NB4 (cell line): Measurements from ENCODE around the gene RBM34.
A peak's percentile ranks its signal among the peaks of the same experiment; 100 is the strongest.
"Not testable (repeated sequence)": the region's sequence is repeated elsewhere in the genome, so short reads cannot be mapped to it uniquely, and the experiment has no call there.

Experiments
- DNase-seq: peaks from one replicate; pipeline ENCODE4 v3.0.0; 2010; ENCODE audit warnings: low read depth
- H3K4me3 ChIP-seq: one replicate; pipeline ENCODE4 v1.5.1; 2011; ENCODE audit warnings: mild to moderate bottlenecking, low read depth, low read length, moderate library complexity
- MYC ChIP-seq: IDR thresholded peaks from 2 replicates; pipeline ENCODE4 v1.6.1; 2011; ENCODE audit warnings: low read depth, low read length
- POLR2A ChIP-seq: IDR thresholded peaks from 2 replicates; pipeline ENCODE4 v1.6.1; 2011; ENCODE audit warnings: mild to moderate bottlenecking; ENCODE audit not compliant: insufficient read length; ENCODE audit errors: extremely low read depth
- TF ChIP-seq, protein P1 (sequence below): IDR thresholded peaks from one replicate; pipeline ENCODE4 v1.5.1; 2012; ENCODE audit warnings: low read depth, low read length
- TF ChIP-seq, protein P2 (sequence below): IDR thresholded peaks from 2 replicates; pipeline ENCODE4 v1.6.1; 2011; ENCODE audit warnings: low read depth, low read length

RBM34 gene

DNA sequence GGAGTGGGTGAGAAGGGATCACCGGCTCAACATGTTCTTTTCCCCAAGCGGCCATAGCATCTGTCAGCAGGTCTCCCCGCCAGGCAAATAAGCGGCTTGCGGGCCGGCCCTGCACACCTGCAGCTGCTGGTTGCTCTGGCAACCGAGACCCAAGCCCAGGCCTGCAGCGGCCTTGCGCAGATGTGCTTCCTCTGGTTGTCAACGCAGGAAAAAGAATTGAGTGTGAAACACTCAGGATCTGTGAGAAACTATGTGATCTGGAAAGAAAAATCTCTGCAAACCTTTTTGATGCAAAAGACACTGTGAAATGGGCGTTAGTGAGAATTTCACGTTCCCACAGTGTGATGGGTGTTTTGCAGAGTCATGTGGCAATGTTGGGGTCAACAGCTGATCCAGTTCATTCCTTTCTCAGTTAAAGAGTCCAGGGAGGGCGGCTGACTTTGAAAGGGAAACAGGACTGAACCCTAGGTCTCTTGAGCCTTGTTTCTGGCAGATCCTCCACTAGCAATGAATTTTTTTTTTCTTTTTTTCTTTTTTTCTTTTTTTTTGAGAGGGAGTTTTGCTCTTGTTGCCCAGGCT is 60.8 kb downstream of the RBM34 start:
- no peak for DNase-seq
- TF ChIP-seq POLR2A: no peak
- TF ChIP-seq, protein P1, sequence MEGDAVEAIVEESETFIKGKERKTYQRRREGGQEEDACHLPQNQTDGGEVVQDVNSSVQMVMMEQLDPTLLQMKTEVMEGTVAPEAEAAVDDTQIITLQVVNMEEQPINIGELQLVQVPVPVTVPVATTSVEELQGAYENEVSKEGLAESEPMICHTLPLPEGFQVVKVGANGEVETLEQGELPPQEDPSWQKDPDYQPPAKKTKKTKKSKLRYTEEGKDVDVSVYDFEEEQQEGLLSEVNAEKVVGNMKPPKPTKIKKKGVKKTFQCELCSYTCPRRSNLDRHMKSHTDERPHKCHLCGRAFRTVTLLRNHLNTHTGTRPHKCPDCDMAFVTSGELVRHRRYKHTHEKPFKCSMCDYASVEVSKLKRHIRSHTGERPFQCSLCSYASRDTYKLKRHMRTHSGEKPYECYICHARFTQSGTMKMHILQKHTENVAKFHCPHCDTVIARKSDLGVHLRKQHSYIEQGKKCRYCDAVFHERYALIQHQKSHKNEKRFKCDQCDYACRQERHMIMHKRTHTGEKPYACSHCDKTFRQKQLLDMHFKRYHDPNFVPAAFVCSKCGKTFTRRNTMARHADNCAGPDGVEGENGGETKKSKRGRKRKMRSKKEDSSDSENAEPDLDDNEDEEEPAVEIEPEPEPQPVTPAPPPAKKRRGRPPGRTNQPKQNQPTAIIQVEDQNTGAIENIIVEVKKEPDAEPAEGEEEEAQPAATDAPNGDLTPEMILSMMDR: no peak
- TF ChIP-seq, protein P2, sequence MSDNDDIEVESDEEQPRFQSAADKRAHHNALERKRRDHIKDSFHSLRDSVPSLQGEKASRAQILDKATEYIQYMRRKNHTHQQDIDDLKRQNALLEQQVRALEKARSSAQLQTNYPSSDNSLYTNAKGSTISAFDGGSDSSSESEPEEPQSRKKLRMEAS: no peak
- TF ChIP-seq MYC: no peak

DNA sequence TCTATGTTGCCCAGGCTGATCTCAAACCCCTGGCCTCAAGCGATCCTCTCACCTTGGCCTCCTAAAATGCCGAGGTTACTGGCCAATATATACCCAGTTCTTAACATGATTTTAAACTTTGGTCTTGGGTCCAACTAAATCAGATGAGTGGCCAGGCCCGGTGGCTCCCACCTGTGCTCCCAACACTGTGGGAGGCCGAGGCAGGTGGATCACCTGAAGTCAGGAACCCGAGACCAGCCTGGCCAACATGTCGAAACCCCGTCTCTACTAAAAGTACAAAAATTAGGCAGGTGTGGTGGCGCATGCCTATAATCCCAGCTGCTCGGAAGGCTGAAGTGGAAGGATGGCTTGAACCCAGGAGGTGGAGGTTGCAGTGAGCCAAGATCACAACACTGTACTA is 62.1 kb downstream of the RBM34 start:
- H3K4me3 ChIP-seq: no peak overlapping the region
- DNase-seq: no peak
- TF ChIP-seq POLR2A: no peak

More for the DNA sequence above, 60.8 kb downstream of the RBM34 start:
- no peak overlapping the region for H3K4me3 ChIP-seq

DNA sequence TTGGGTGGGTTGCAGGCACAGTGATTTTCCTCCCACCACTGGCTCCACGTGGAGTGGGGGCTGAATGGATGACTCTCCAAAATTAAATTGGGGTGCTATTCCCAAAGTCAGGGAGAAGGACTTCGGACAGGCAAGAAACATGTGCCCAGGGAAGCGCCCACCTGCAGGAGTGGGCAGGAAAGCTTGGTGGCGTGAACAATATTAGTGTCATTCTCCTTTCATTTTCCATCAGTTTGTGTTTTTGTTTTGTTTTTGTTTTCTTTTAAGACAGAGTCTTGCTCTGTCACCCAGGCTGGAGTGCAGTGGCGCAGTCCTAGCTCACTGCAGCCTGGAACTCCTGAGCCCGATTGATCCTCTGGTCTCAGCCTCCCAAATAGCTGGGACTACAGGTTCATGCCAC is 62.5 kb downstream of the RBM34 start:
- TF ChIP-seq MYC: no peak
- TF ChIP-seq, protein P1: no peak
- TF ChIP-seq, protein P2: no peak
- no peak for TF ChIP-seq POLR2A
- H3K4me3 ChIP-seq: no peak overlapping the region
- DNase-seq: no peak

DNA sequence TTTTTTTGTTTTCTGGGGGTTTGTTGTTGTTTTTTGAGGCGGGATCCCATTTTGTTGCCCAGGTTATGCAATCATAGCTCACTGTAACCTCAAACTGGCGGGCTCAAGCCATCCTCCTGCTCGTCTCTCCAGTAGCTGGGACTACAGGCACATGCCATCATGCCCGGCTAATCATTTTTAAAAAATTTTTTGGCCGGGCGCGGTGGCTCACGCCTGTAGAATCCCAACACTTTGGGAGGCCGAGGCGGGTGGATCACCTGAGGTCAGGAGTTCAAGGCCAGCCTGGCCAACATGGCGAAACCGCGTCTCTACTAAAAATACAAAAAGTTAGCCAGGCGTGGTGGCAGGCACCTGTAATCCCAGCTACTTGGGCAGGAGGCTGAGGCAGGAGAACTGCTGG is 63.5 kb downstream of the RBM34 start:
- not testable (repeated sequence) for H3K4me3 ChIP-seq, DNase-seq

DNA sequence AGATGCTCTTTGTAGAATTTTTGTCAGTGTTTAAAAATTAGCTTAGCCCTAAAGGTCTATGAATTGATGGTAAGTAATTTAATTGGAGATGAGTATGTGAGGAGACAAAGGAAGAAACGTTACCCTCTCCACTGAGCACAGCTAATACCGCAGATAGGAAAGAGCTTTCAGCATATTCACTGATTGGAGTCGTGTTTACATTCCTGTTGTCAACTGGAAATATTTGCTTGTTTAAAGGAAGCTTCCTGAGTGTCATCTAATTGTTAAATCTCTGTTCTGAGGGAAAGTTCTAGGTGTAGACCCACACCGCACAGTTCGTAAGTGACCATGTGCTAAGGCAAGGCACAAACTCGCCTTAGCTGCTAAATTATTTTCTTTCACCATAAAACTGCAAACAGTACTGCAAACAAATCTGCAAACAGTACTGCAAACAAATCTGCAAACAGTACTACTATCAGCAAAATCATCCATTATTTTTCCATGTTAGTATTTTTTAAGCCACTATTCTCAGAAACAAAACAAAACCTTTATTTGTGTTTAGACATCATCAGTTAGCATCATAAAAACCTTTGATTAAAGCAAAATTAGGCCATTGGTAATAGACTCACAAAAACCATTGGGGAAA is 65.0 kb downstream of the RBM34 start:
- no peak for TF ChIP-seq MYC
- TF ChIP-seq, protein P1: no peak
- TF ChIP-seq POLR2A: no peak

DNA sequence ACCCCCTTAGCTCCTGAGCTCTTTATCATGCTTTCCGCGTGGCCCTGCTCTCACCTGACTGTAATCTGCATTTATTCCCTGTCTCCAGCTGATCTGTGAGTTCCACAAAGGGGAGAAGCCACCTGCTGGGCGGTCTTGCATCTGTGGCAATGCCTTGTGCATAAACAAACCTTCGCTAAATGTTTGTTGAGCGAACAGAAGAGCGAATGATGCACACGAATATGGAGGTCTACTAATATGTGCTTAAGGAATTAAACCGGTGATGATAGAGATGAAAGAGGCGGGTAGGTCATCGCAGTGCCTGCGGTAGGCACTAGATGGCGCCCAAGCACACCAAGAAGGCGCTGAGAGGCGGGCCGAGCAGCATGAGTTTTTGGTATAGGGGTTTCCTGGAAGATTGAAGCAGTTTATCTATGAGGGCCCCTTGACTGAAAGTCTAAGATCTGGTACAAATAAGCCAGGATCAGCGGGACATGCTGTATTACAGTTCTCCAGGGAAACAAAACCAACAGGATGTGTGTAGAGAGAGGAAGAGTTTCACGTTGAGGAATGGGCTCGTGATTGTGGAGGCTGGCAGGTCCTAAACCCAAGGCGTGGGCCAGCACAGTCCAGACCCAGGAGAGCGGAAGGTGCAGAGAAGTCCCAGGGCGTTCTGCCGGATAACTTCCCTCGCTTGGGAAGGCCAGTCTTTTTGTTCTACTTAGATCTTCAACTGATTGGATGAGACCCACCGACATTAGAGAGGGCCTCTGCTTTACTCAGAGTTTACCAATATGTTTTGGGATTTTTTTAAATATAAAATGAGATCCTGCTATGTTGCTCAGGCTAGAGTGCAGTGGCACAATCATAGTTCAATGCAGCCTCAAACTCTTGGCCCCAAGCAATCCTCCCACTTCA is 67.1 kb downstream of the RBM34 start:
- peak; percentile 82 for DNase-seq
- H3K4me3 ChIP-seq: no peak overlapping the region
- TF ChIP-seq, protein P2: 0 out of 2 replicates have a peak, but pooled peaks have one; percentile 52
- TF ChIP-seq POLR2A: no peak
- TF ChIP-seq, protein P1: peak; percentile 93
- TF ChIP-seq MYC: peak; percentile 30; the same call in 1 of the 2 replicates

More for the DNA sequence above, 65.0 kb downstream of the RBM34 start:
- no peak overlapping the region for H3K4me3 ChIP-seq
- DNase-seq: no peak
